ENCODE results near the gene ZDHHC17. TPM values are rescaled to one million over a fixed set of nuclear protein-coding genes. Genes with fewer than 3 reads are reported as not detected.

Gene ZDHHC17
- total and polyA plus RNA-seq, 2 of the 13 experiments (the other 11 are each of a cell fraction or from before 2014, with no cell fraction given) = 36.7 to 38.5 TPM

- WGBS (ENCODE audit: low lambda C conversion rate) = 4% methylated on average over 1 of the region's 1 CpG
- no peaks in the 10 kb centered on the region for H3K79me2 ChIP-seq (ENCODE audit: insufficient read depth, low read length)
- no peak for FAIRE-seq
These were observed 6.2 kb upstream of the ZDHHC17 start for GRCh38 chr12:76757694-76758093.

GRCh38 chr12:76762601-76762980 lies 1.3 kb upstream of the ZDHHC17 start:
- H3K27me3 ChIP-seq (ENCODE audit: control insufficient read depth in 1 of 2, insufficient read depth in 2 of 2, low read length in 2 of 2) = no peaks in the 10 kb centered on the region; a peak in 1 of 5 replicates
- ChIA-PET POLR2A (no interaction called here), CTCF (ENCODE audit: low intra/inter-chr PET ratio, low total read pairs) (no interaction called here)
- intact Hi-C loops (cut with micrococcal nuclease; ENCODE audit: unreplicated experiment) = loop anchor here (5.0 kb wide), 1 partner anchor 200 kb away; no protein-coding TSS in a partner anchor
- peaks cover 31% of the 10 kb centered on the region for H3K79me2 ChIP-seq (ENCODE audit: insufficient read depth, low read length)
- in situ Hi-C loops (cut with HindIII; ENCODE audit: extremely low pct_ligation_motif_present, low pct_unique_long_range_greater_than_20kb) = no loop called here
- no peak overlapping the region for H3K27ac ChIP-seq (ENCODE audit: extremely low read length, insufficient read depth, low read length)
- WGBS (ENCODE audit: low lambda C conversion rate) = 82% methylated on average over 8 of the region's 8 CpGs
- H2AFZ ChIP-seq (ENCODE audit: low read length) = no peak overlapping the region
- H3K9me3 ChIP-seq (ENCODE audit: low read length) = no peaks in the 10 kb centered on the region
- no peak for DNase-seq (ENCODE audit: low spot score)
- BruUV-seq (replicated peaks) = no TSS peak
- peaks cover 11% of the 10 kb centered on the region for H4K20me1 ChIP-seq (ENCODE audit: insufficient read depth, low read length)
- FAIRE-seq = no peak
- no peak for ATAC-seq
- no peaks in the 10 kb centered on the region for H3K36me3 ChIP-seq (replicated peaks in 1 of 2; ENCODE audit: control insufficient read depth in 1 of 2, insufficient read depth in 2 of 2, low read length in 2 of 2)
- H3K4me1 ChIP-seq (ENCODE audit: insufficient read depth, low read length) = peaks cover 33% of the 10 kb centered on the region
- no peak overlapping the region for H3K9ac ChIP-seq (ENCODE audit: insufficient read depth, low read depth, low read length)
- 0 out of 2 replicates have a peak overlapping the region, but pooled peaks have one; percentile 88 for H3K4me2 ChIP-seq (ENCODE audit: low read depth, low read length)
- no peak overlapping the region for H3K4me3 ChIP-seq (replicated peaks in 1 of 3; ENCODE audit: insufficient read depth in 1 of 3, low read depth in 2 of 3, low read length in 3 of 3)
- no peak for TF ChIP-seq CTCF (CRISPR knock-in tag; IDR thresholded peaks at IDR 0.05)
- TF ChIP-seq ZNF143 (CRISPR knock-in tag; IDR thresholded peaks at IDR 0.05) = no peak
- no peak for TF ChIP-seq AGO2 (optimal IDR thresholded peaks at IDR 0.05; ENCODE audit: low read depth, low read length)
- TF ChIP-seq SOX13 (IDR thresholded peaks at IDR 0.05) = no peak
- TF ChIP-seq SOX13 (CRISPR knock-in tag; conservative IDR thresholded peaks at IDR 0.05 in 1 of 2, IDR thresholded peaks at IDR 0.05 in 1 of 2) = no peak
- TF ChIP-seq THYN1 (CRISPR knock-in tag; IDR thresholded peaks at IDR 0.05; ENCODE audit: borderline replicate concordance, low read depth) = no peak
- TF ChIP-seq ZNF317 (CRISPR knock-in tag; IDR thresholded peaks at IDR 0.05) = no peak
- no peak for TF ChIP-seq ZNF160 (CRISPR knock-in tag; IDR thresholded peaks at IDR 0.05)
- TF ChIP-seq UBTF (CRISPR knock-in tag; IDR thresholded peaks at IDR 0.05) = no peak
- TF ChIP-seq GABPA (IDR thresholded peaks at IDR 0.05; ENCODE audit: low read depth, low read length) = no peak
- TF ChIP-seq GABPA (CRISPR knock-in tag; IDR thresholded peaks at IDR 0.05; ENCODE audit: low read depth) = no peak
- TF ChIP-seq ZNF749 (CRISPR knock-in tag; IDR thresholded peaks at IDR 0.05; ENCODE audit: borderline replicate concordance) = no peak

More at GRCh38 chr12:76757694-76758093, 6.2 kb upstream of the ZDHHC17 start:
- ChIA-PET POLR2A (no interaction called here), CTCF (ENCODE audit: low intra/inter-chr PET ratio, low total read pairs) (no interaction called here)
- H3K9ac ChIP-seq (ENCODE audit: insufficient read depth, low read depth, low read length) = no peak overlapping the region
- no peaks in the 10 kb centered on the region for H3K9me3 ChIP-seq (ENCODE audit: low read length)
- DNase-seq (ENCODE audit: low spot score) (no peak), ATAC-seq (no peak)
- no peak overlapping the region for H3K4me3 ChIP-seq (replicated peaks in 1 of 3; ENCODE audit: insufficient read depth in 1 of 3, low read depth in 2 of 3, low read length in 3 of 3)
- no peaks in the 10 kb centered on the region for H4K20me1 ChIP-seq (ENCODE audit: insufficient read depth, low read length)
- in situ Hi-C loops (cut with HindIII; ENCODE audit: extremely low pct_ligation_motif_present, low pct_unique_long_range_greater_than_20kb) = no loop called here
- H3K4me2 ChIP-seq (ENCODE audit: low read depth, low read length) = no peak overlapping the region
- H3K4me1 ChIP-seq (ENCODE audit: insufficient read depth, low read length) = peaks cover 1% of the 10 kb centered on the region; the same call in 1 of the 2 replicates
- intact Hi-C loops (cut with micrococcal nuclease; ENCODE audit: unreplicated experiment) = no loop called here
- no peak overlapping the region for H2AFZ ChIP-seq (ENCODE audit: low read length)
- no peak overlapping the region for H3K27ac ChIP-seq (ENCODE audit: extremely low read length, insufficient read depth, low read length)
- BruUV-seq (replicated peaks) = no TSS peak
- peaks cover 0 to 6% of the 10 kb centered on the region in 2 experiments; a peak in 1 of 5 replicates for H3K27me3 ChIP-seq (ENCODE audit: control insufficient read depth in 1 of 2, insufficient read depth in 2 of 2, low read length in 2 of 2)
- no peak for TF ChIP-seq ZNF264 (CRISPR knock-in tag; IDR thresholded peaks at IDR 0.05)
- no peak for TF ChIP-seq ESRRA (CRISPR knock-in tag; IDR thresholded peaks at IDR 0.05; ENCODE audit: low read depth)
- TF ChIP-seq ZSCAN22 (CRISPR knock-in tag; IDR thresholded peaks at IDR 0.05) = no peak
- no peak for TF ChIP-seq ZNF143 (CRISPR knock-in tag; IDR thresholded peaks at IDR 0.05)
- TF ChIP-seq FOXP1 (IDR thresholded peaks at IDR 0.05) = no peak
- TF ChIP-seq FOXP1 (CRISPR knock-in tag; IDR thresholded peaks at IDR 0.05) = no peak
- TF ChIP-seq SPEN (CRISPR knock-in tag; IDR thresholded peaks at IDR 0.05; ENCODE audit: low read depth) = no peak
- TF ChIP-seq AHR (CRISPR knock-in tag; IDR thresholded peaks at IDR 0.05) = no peak
- no peak for TF ChIP-seq NR1H2 (CRISPR knock-in tag; IDR thresholded peaks at IDR 0.05; ENCODE audit: borderline replicate concordance, low read depth)
- no peaks in the 10 kb centered on the region for H3K36me3 ChIP-seq (replicated peaks in 1 of 2; ENCODE audit: control insufficient read depth in 1 of 2, insufficient read depth in 2 of 2, low read length in 2 of 2)

Data from HepG2 (cell line).